Activated T-helper 2 cell treated with anti-CD3 and anti-CD28 coated beads, Interferon-gamma antibody, Interleukin-2, Interleukin-4, amounts not matched to agents 10 μg/mL and 5 μg/mL and 100 μg/mL, durations not matched to agents 14 hours and 24 hours and 36 hours (primary cell): ENCODE results near the gene CACNA2D4. TPM values are rescaled to one million over a fixed set of nuclear protein-coding genes. Genes with fewer than 3 reads are reported as not detected.

Experiments
- DNase-seq: peaks from one replicate; pipeline ENCODE4 v3.0.0; 2021; ENCODE audit warnings: low spot score
- H3K27ac Mint-ChIP-seq: one replicate; pipeline ENCODE4 v1.8.0; 2021; ENCODE audit warnings: mixed read lengths
- H3K27me3 Mint-ChIP-seq: one replicate; pipeline ENCODE4 v1.8.0; 2021; ENCODE audit warnings: low read depth, mixed read lengths
- H3K36me3 Mint-ChIP-seq: one replicate; pipeline ENCODE4 v1.8.0; 2021; ENCODE audit warnings: low read depth, mixed read lengths
- H3K4me1 Mint-ChIP-seq: one replicate; pipeline ENCODE4 v1.8.0; 2021; ENCODE audit warnings: low read depth, mixed read lengths
- H3K4me3 Mint-ChIP-seq: one replicate; pipeline ENCODE4 v1.8.0; 2021; ENCODE audit warnings: low read depth, mild to moderate bottlenecking, moderate library complexity, mixed read lengths
- H3K9me3 Mint-ChIP-seq: one replicate; pipeline ENCODE4 v1.8.0; 2021; ENCODE audit warnings: mixed read lengths
- intact Hi-C: fragments of 100-400 bp; cut with micrococcal nuclease; formaldehyde crosslinking; loops from one replicate; pipeline ENCODE4 v1.15.1; 2023
- total RNA-seq: library from RNA; stranded (reverse); gene quantifications from 2 replicates; pipeline ENCODE4 v1.2.3, GENCODE V29; 2022

Gene CACNA2D4
- total RNA-seq, 1 donor from 2014 or later: 10.0 TPM

- intact Hi-C loops: no loop called here
- Mint-ChIP-seq H3K27me3 (peaks cover 3% of the 10 kb centered on the region), H3K4me1 (peaks cover 14% of the 10 kb centered on the region), H3K9me3 (peaks cover 5% of the 10 kb centered on the region), H3K27ac (no peak overlapping the region), H3K36me3 (no peaks in the 10 kb centered on the region), H3K4me3 (no peak overlapping the region)
- DNase-seq: no peak
Observed at GRCh38 chr12:1808798-1809480, 109.5 kb downstream of the CACNA2D4 start.

GRCh38 chr12:1808036-1808797 is 110.2 kb downstream of the CACNA2D4 start:
- peaks cover 5% of the 10 kb centered on the region for H3K9me3 Mint-ChIP-seq

GRCh38 chr12:1807087-1807860 is 111.2 kb downstream of the CACNA2D4 start:
- Mint-ChIP-seq H3K27ac (no peak overlapping the region), H3K4me1 (peaks cover 11% of the 10 kb centered on the region), H3K9me3 (peaks cover 5% of the 10 kb centered on the region), H3K36me3 (no peaks in the 10 kb centered on the region), H3K27me3 (peaks cover 3% of the 10 kb centered on the region), H3K4me3 (no peak overlapping the region)
- intact Hi-C loops: no loop called here
- no peak for DNase-seq

More at GRCh38 chr12:1808036-1808797, 110.2 kb downstream of the CACNA2D4 start:
- Mint-ChIP-seq H3K27ac (no peak overlapping the region), H3K4me3 (no peak overlapping the region), H3K27me3 (peaks cover 3% of the 10 kb centered on the region), H3K4me1 (peaks cover 14% of the 10 kb centered on the region), H3K36me3 (no peaks in the 10 kb centered on the region)
- DNase-seq: no peak
- intact Hi-C loops: no loop called here

GRCh38 chr12:1806301-1807086 is 112.0 kb downstream of the CACNA2D4 start:
- Mint-ChIP-seq H3K9me3 (peaks cover 5% of the 10 kb centered on the region), H3K4me1 (peaks cover 11% of the 10 kb centered on the region), H3K4me3 (no peak overlapping the region), H3K36me3 (no peaks in the 10 kb centered on the region), H3K27ac (no peak overlapping the region), H3K27me3 (peaks cover 3% of the 10 kb centered on the region)
- no peak for DNase-seq
- intact Hi-C loops: no loop called here

GRCh38 chr12:1805441-1806081 is 112.9 kb downstream of the CACNA2D4 start:
- Mint-ChIP-seq H3K9me3 (peaks cover 5% of the 10 kb centered on the region), H3K36me3 (no peaks in the 10 kb centered on the region), H3K4me3 (no peak overlapping the region), H3K4me1 (peaks cover 10% of the 10 kb centered on the region), H3K27ac (peak overlapping the region; percentile 38), H3K27me3 (peaks cover 3% of the 10 kb centered on the region)
- no peak for DNase-seq
- intact Hi-C loops: no loop called here

GRCh38 chr12:1804545-1805332 is 113.7 kb downstream of the CACNA2D4 start:
- no peaks in the 10 kb centered on the region for H3K36me3 Mint-ChIP-seq
- intact Hi-C loops: loop anchor here (1.0 kb wide), 1 partner anchor 8 kb away; no protein-coding TSS in a partner anchor
- H3K27ac Mint-ChIP-seq: peak overlapping the region; percentile 76
- H3K4me3 Mint-ChIP-seq: no peak overlapping the region
- H3K9me3 Mint-ChIP-seq: peaks cover 5% of the 10 kb centered on the region
- no peaks in the 10 kb centered on the region for H3K27me3 Mint-ChIP-seq
- peaks cover 6% of the 10 kb centered on the region for H3K4me1 Mint-ChIP-seq
- peak; percentile 78 for DNase-seq

GRCh38 chr12:1803736-1804135 is 114.7 kb downstream of the CACNA2D4 start:
- no peaks in the 10 kb centered on the region for H3K36me3 Mint-ChIP-seq
- intact Hi-C loops: loop anchor here (1.0 kb wide), 1 partner anchor 7 kb away; no protein-coding TSS in a partner anchor
- no peak for DNase-seq
- H3K27me3 Mint-ChIP-seq: no peaks in the 10 kb centered on the region
- H3K9me3 Mint-ChIP-seq: peaks cover 5% of the 10 kb centered on the region
- no peak overlapping the region for H3K4me3 Mint-ChIP-seq
- H3K27ac Mint-ChIP-seq: no peak overlapping the region
- H3K4me1 Mint-ChIP-seq: peaks cover 6% of the 10 kb centered on the region

GRCh38 chr12:1801303-1801975 is 117.0 kb downstream of the CACNA2D4 start:
- intact Hi-C loops: no loop called here
- no peaks in the 10 kb centered on the region for H3K36me3 Mint-ChIP-seq
- H3K27ac Mint-ChIP-seq: no peak overlapping the region
- H3K4me1 Mint-ChIP-seq: peaks cover 6% of the 10 kb centered on the region
- DNase-seq: no peak
- no peak overlapping the region for H3K4me3 Mint-ChIP-seq
- peaks cover 5% of the 10 kb centered on the region for H3K9me3 Mint-ChIP-seq
- H3K27me3 Mint-ChIP-seq: no peaks in the 10 kb centered on the region

- intact Hi-C loops: no loop called here
- H3K9me3 Mint-ChIP-seq: peaks cover 5% of the 10 kb centered on the region
- H3K27ac Mint-ChIP-seq: no peak overlapping the region
- no peaks in the 10 kb centered on the region for H3K27me3 Mint-ChIP-seq
- H3K4me3 Mint-ChIP-seq: no peak overlapping the region
- no peaks in the 10 kb centered on the region for H3K36me3 Mint-ChIP-seq
- H3K4me1 Mint-ChIP-seq: peaks cover 8% of the 10 kb centered on the region
- no peak for DNase-seq
Observed at GRCh38 chr12:1800401-1801302, 117.8 kb downstream of the CACNA2D4 start.

- intact Hi-C loops: no loop called here
- H3K36me3 Mint-ChIP-seq: no peaks in the 10 kb centered on the region
- no peak overlapping the region for H3K27ac Mint-ChIP-seq
- H3K4me1 Mint-ChIP-seq: peaks cover 11% of the 10 kb centered on the region
- H3K9me3 Mint-ChIP-seq: peaks cover 5% of the 10 kb centered on the region
- H3K27me3 Mint-ChIP-seq: no peaks in the 10 kb centered on the region
- no peak for DNase-seq
- no peak overlapping the region for H3K4me3 Mint-ChIP-seq
Observed at GRCh38 chr12:1799882-1800400, 118.5 kb downstream of the CACNA2D4 start.
